GM06990 (cell line): ENCODE data around the gene MSMP.

ENCODE experiments used
- DNase-seq: peaks from one replicate; pipeline ENCODE4 v3.0.0-alpha.2; 2011; ENCODE audit not compliant: insufficient read length; ENCODE audit errors: extremely low read depth
- H3K27me3 ChIP-seq: replicated peaks from 2 replicates; pipeline ENCODE4 v1.6.0; 2011; ENCODE audit warnings: low read length; ENCODE audit not compliant: control insufficient read depth, insufficient read depth
- H3K36me3 ChIP-seq: 2 replicates; pipeline ENCODE4 v1.5.1; 2011; ENCODE audit warnings: low read length; ENCODE audit not compliant: control insufficient read depth, insufficient read depth
- H3K4me3 ChIP-seq: replicated peaks from 2 replicates; pipeline ENCODE4 v1.5.1; 2011; ENCODE audit warnings: low read depth, mild to moderate bottlenecking, control low read depth, low read length
- CTCF ChIP-seq: IDR thresholded peaks from 2 replicates; pipeline ENCODE4 v1.5.1; 2011; ENCODE audit warnings: low read length, control low read depth, mild to moderate bottlenecking, inconsistent platforms; ENCODE audit not compliant: insufficient read depth, poor library complexity, severe bottlenecking

Gene MSMP

GRCh38 chr9:35732185-35732799 is 21.8 kb downstream of the MSMP start, which contains the start of the genes CREB3 and TLN1:
Gene CREB3, plus strand, starts transcription at chr9:35732666. Its CDS starts 107 bp downstream, at chr9:35732773.
Gene TLN1, minus strand, starts transcription at chr9:35732195. Its CDS starts 6,501 bp downstream, at chr9:35725694.
- H3K4me3 ChIP-seq: peak within 1 kb of the TSS; percentile 92
- peaks cover 12% of the 10 kb centered on the region for H3K36me3 ChIP-seq
- DNase-seq: peak; percentile 99
- no peaks in the 10 kb centered on the region for H3K27me3 ChIP-seq
- TF ChIP-seq CTCF: peak; percentile 37

GRCh38 chr9:35731415-35732184 is 22.5 kb downstream of the MSMP start:
- peak overlapping the region; percentile 92 for H3K4me3 ChIP-seq
- DNase-seq: no peak
- H3K36me3 ChIP-seq: peaks cover 6% of the 10 kb centered on the region
- no peak for TF ChIP-seq CTCF
- no peaks in the 10 kb centered on the region for H3K27me3 ChIP-seq

GRCh38 chr9:35730486-35730854 is 23.6 kb downstream of the MSMP start:
- Histone ChIP-seq H3K4me3 (peak overlapping the region; percentile 92), H3K36me3 (peaks cover 9% of the 10 kb centered on the region), H3K27me3 (no peaks in the 10 kb centered on the region)
- no peak for TF ChIP-seq CTCF
- DNase-seq: no peak

- TF ChIP-seq CTCF: peak; percentile 47
- DNase-seq: no peak
- peak overlapping the region; percentile 92 for H3K4me3 ChIP-seq
- H3K27me3 ChIP-seq: no peaks in the 10 kb centered on the region
- H3K36me3 ChIP-seq: peaks cover 12% of the 10 kb centered on the region
Measured at GRCh38 chr9:35729700-35730485, 24.2 kb downstream of the MSMP start.

- Histone ChIP-seq H3K36me3 (peaks cover 14% of the 10 kb centered on the region), H3K4me3 (peak overlapping the region; percentile 92), H3K27me3 (no peaks in the 10 kb centered on the region)
- DNase-seq: no peak
- TF ChIP-seq CTCF: no peak
Measured at GRCh38 chr9:35729101-35729500, 25.0 kb downstream of the MSMP start.
